Coronary artery (tissue), 2 donors: Measurements from ENCODE around the gene EGR2.

Experiments used
- DNase-seq: peaks from one replicate; pipeline ENCODE4 v3.0.0-alpha.2; 2017; ENCODE audit warnings: low spot score
- H3K27ac ChIP-seq, 2 donors: fragments of 200-600 bp; sonication (generic); one replicate each; pipeline ENCODE4 v1.5.1; 2016 to 2019
- H3K4me3 ChIP-seq: fragments of 200-600 bp; sonication (generic); 2 replicates; pipeline ENCODE4 v1.5.1; 2016; ENCODE audit warnings: mild to moderate bottlenecking, moderate library complexity
- CTCF ChIP-seq: fragments of 200-600 bp; sonication (generic); IDR thresholded peaks from one replicate; pipeline ENCODE4 v1.5.1; 2019; ENCODE audit warnings: antibody characterized with exemption

EGR2 gene

GRCh38 chr10:62764011-62764410 is 52.2 kb downstream of the EGR2 start:
- Histone ChIP-seq H3K4me3 (no peak overlapping the region), H3K27ac (no peak overlapping the region)
- DNase-seq: no peak
- no peak for TF ChIP-seq CTCF

- no peak overlapping the region for H3K4me3 ChIP-seq
- DNase-seq: no peak
- no peak for TF ChIP-seq CTCF
- no peak overlapping the region for H3K27ac ChIP-seq
These were observed 53.0 kb downstream of the EGR2 start for GRCh38 chr10:62763155-62763554.
